ENCODE data around the gene KAZN.

- TF ChIP-seq CTCF (IDR thresholded peaks at IDR 0.05; ENCODE audit: low read length), result no peak
- no peak for TF ChIP-seq EZH2phosphoT487 (IDR thresholded peaks at IDR 0.05; ENCODE audit: low read length)
These were observed 44.2 kb downstream of the KAZN start for GRCh38 chr1:14642712-14643111.

All from MM.1S (cell line).